GM12872 (cell line): Measurements from ENCODE around the gene INHBE.

Source experiments
- CTCF ChIP-seq: IDR thresholded peaks from 3 replicates; pipeline ENCODE4 v1.5.1; 2011; ENCODE audit warnings: low read depth, mild to moderate bottlenecking, low read length, moderate library complexity; ENCODE audit not compliant: insufficient read depth

The INHBE gene

GRCh38 chr12:57497223-57498131, 42.4 kb downstream of the INHBE start:
- no peak for TF ChIP-seq CTCF

DNA sequence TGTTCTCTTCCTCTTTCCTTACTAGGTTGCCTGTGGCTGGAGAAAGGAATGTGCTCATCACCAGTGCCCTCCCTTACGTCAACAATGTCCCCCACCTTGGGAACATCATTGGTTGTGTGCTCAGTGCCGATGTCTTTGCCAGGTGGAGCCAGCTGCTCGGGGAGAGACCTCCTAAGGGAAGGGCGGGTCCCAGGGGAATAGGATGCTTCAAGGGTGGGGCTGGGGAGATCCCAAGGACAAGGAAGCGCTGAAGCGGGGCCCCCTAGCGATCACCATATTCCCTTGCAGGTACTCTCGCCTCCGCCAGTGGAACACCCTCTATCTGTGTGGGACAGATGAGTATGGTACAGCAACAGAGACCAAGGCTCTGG, 43.0 kb downstream of the INHBE start:
- no peak for TF ChIP-seq CTCF

DNA sequence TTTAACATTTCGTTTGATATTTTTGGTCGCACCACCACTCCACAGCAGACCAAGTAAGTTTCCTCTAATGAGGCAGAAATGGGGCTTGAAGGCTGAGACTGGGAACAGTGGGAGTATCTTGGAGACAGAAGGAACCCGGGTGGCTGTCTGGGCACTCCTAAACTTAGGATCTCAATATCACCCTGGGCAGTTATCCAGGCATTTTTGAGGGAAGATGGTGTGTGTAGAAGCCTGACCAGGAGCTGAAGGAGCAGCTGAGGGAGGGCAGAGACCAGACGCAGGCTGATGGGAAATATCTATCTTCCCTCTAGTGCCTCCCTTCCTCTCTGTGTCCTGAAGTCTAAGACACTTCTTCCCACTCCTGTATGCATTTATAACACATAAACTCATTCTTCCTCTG, 43.5 kb downstream of the INHBE start:
- TF ChIP-seq CTCF = no peak

- TF ChIP-seq CTCF = no peak
Observed at GRCh38 chr12:57500213-57500612, 45.1 kb downstream of the INHBE start.
